ENCODE measurements around the gene ACAT2.

DNA sequence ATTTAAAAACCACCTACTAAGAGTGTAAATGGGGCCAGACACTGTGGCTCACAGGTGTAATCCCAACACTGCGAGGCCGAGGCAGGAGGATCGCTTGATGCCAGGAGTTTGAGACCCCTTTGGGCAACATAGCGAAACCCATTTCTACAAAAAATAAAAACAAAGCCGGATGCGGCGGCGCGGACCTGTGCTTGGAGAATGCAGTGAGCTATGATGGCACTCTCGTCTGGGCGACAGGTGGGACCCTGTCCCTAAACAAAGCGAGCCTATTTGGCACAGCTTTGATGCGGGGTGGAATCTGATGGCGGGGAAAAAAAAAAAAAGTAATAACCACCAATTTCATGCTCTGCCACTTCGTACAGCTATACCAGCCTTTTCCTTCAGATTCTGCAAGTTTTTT is 26.4 kb downstream of the ACAT2 start:
- TF ChIP-seq POLR2A (IDR thresholded peaks at IDR 0.05) = no peak
- TF ChIP-seq, protein P1, sequence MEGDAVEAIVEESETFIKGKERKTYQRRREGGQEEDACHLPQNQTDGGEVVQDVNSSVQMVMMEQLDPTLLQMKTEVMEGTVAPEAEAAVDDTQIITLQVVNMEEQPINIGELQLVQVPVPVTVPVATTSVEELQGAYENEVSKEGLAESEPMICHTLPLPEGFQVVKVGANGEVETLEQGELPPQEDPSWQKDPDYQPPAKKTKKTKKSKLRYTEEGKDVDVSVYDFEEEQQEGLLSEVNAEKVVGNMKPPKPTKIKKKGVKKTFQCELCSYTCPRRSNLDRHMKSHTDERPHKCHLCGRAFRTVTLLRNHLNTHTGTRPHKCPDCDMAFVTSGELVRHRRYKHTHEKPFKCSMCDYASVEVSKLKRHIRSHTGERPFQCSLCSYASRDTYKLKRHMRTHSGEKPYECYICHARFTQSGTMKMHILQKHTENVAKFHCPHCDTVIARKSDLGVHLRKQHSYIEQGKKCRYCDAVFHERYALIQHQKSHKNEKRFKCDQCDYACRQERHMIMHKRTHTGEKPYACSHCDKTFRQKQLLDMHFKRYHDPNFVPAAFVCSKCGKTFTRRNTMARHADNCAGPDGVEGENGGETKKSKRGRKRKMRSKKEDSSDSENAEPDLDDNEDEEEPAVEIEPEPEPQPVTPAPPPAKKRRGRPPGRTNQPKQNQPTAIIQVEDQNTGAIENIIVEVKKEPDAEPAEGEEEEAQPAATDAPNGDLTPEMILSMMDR (IDR thresholded peaks at IDR 0.05) = no peak
- no peak for TF ChIP-seq POLR2AphosphoS5 (IDR thresholded peaks at IDR 0.05)
- no peak for TF ChIP-seq EP300 (IDR thresholded peaks at IDR 0.05; ENCODE audit: low read depth)
